Activated naive CD4-positive, alpha-beta T cell treated with anti-CD3 and anti-CD28 coated beads, Interleukin-2, amount 10 ng/mL, durations not matched to agents 7 days and 5 days (primary cell): ENCODE measurements around the gene ERP29.

Experiments used
- CTCF ChIA-PET: fragments of 350-600 bp; sonication (Branson Sonifier 250); formaldehyde crosslinking; loops from one replicate; lab custom pipeline; 2021; ENCODE audit warnings: antibody characterized with exemption; lab: Charles Lee
- DNase-seq: peaks from one replicate; pipeline ENCODE4 v3.0.0-alpha.2; 2020
- H3K27ac Mint-ChIP-seq: one replicate; pipeline ENCODE4 v1.8.0; 2021; ENCODE audit warnings: mild to moderate bottlenecking, moderate library complexity, mixed read lengths
- H3K27me3 Mint-ChIP-seq: one replicate; pipeline ENCODE4 v1.8.0; 2021; ENCODE audit warnings: mild to moderate bottlenecking, mixed read lengths
- H3K36me3 Mint-ChIP-seq: one replicate; pipeline ENCODE4 v1.8.0; 2021; ENCODE audit warnings: mixed read lengths
- H3K4me1 Mint-ChIP-seq: one replicate; pipeline ENCODE4 v1.8.0; 2021; ENCODE audit warnings: mixed read lengths
- H3K4me3 Mint-ChIP-seq: one replicate; pipeline ENCODE4 v1.8.0; 2021; ENCODE audit warnings: mild to moderate bottlenecking, moderate library complexity, mixed read lengths
- H3K9me3 Mint-ChIP-seq: one replicate; pipeline ENCODE4 v1.8.0; 2021; ENCODE audit warnings: mixed read lengths

ERP29 gene

DNA sequence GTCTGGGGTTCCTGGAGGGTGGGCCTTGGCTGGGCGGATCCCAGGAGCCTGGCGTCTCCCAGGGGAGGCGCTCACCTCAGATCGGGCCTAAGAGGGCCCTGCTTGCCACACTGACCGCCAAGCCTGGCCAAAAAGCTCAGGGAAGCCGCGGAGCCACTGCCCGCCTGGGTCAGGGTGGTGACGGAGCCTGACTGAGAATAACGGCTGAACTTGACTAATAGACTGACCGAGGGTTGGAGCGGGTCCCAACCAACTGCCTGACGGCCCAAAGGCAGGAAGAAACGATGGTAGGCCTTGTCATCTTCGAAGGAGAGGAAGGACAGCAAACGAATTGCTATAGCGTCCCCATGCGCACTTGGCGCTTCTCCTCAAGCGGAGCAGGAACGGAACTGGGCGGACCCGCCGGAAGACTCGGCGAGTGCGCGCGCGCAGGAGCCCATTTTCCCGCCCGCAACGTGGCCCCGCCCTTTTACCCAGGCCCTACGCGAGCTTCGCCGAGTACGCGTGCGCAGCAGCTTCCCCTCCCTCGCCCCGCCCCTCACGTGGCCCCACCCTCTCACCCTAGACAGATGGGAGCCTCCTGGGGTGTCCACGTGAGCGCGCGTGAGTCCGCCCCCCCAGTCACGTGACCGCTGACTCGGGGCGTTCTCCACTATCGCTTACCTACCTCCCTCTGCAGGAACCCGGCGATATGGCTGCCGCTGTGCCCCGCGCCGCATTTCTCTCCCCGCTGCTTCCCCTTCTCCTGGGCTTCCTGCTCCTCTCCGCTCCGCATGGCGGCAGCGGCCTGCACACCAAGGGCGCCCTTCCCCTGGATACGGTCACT is at the start of gene ERP29, which contains the start of gene TMEM116:
Gene ERP29 (plus strand): TSS at position 652 of the 826 bp plus-strand sequence. CDS start 40 bp downstream, at position 692.
Gene TMEM116 (minus strand): TSS at position 391 of the 826 bp plus-strand sequence. CDS start 7,895 bp downstream, outside the sequence.
- H3K9me3 Mint-ChIP-seq, result peaks cover 4% of the 10 kb centered on the region
- H3K27ac Mint-ChIP-seq, result peak within 1 kb of the TSS; percentile 92
- peaks cover 58% of the 10 kb centered on the region for H3K4me1 Mint-ChIP-seq
- H3K27me3 Mint-ChIP-seq, result no peaks in the 10 kb centered on the region
- peak; percentile 100 for DNase-seq
- peaks cover 51% of the 10 kb centered on the region for H3K36me3 Mint-ChIP-seq
- H3K4me3 Mint-ChIP-seq, result peak within 1 kb of the TSS; percentile 80
- CTCF ChIA-PET, result interaction anchor here (0.8 to 4.0 kb wide), 17 partner anchors 9 to 374 kb away, joined by 3 to 65 read pairs (median 6); no protein-coding TSS in a partner anchor

DNA sequence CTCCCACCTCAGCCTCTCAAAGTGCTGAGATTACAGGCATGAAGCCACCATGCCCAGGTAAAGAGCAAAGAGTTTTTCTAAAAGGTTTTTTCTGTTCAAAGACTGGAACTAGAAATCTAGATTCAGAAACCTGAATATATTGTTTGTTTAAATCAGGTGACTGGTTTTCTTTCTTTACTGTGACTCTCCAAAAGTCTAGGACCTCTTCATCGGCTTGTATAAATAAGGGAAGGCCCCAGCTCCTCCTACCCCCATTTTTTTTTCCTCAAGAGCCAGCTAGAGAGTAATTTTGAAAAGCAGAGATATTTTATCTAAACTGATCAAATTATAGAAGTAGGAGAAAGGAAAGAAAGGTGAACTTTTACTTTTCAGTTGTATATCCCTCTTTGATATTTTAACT is 48.3 kb upstream of the ERP29 start:
- H3K27ac Mint-ChIP-seq, result no peak overlapping the region
- H3K27me3 Mint-ChIP-seq, result no peaks in the 10 kb centered on the region
- H3K9me3 Mint-ChIP-seq, result peaks cover 30% of the 10 kb centered on the region
- CTCF ChIA-PET, result interaction anchor here (1.3 kb wide), 1 partner anchor 49 kb away, joined by 3 read pairs; no protein-coding TSS in a partner anchor
- no peak overlapping the region for H3K4me3 Mint-ChIP-seq
- peaks cover 53% of the 10 kb centered on the region for H3K36me3 Mint-ChIP-seq
- no peak for DNase-seq
- peaks cover 15% of the 10 kb centered on the region for H3K4me1 Mint-ChIP-seq

DNA sequence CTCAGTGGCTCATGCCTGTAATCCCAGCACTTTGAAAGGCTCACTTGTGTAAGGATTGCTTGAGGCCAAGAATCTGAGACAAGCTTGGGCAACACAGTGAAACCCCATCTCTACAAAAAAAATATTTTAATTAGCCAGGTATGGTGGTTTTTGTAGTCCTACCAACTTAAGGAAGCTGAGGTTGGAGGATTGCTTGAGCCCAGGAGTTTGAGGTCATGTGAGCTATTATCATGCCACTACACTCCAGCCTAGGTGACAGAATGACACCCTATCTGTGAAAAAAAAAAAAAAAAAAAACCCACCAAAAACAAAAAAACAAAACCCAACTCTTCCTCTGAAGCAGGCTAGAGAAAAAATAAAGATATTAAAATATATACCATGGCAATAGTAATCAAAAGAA is 41.4 kb upstream of the ERP29 start:
- Mint-ChIP-seq H3K36me3 (peaks cover 30% of the 10 kb centered on the region), H3K4me1 (peaks cover 13% of the 10 kb centered on the region), H3K9me3 (peaks cover 14% of the 10 kb centered on the region), H3K27ac (no peak overlapping the region), H3K27me3 (no peaks in the 10 kb centered on the region), H3K4me3 (no peak overlapping the region)
- CTCF ChIA-PET, result interaction anchor here (1.3 kb wide), 1 partner anchor 9 kb away, joined by 3 read pairs; no protein-coding TSS in a partner anchor
- DNase-seq, result no peak

DNA sequence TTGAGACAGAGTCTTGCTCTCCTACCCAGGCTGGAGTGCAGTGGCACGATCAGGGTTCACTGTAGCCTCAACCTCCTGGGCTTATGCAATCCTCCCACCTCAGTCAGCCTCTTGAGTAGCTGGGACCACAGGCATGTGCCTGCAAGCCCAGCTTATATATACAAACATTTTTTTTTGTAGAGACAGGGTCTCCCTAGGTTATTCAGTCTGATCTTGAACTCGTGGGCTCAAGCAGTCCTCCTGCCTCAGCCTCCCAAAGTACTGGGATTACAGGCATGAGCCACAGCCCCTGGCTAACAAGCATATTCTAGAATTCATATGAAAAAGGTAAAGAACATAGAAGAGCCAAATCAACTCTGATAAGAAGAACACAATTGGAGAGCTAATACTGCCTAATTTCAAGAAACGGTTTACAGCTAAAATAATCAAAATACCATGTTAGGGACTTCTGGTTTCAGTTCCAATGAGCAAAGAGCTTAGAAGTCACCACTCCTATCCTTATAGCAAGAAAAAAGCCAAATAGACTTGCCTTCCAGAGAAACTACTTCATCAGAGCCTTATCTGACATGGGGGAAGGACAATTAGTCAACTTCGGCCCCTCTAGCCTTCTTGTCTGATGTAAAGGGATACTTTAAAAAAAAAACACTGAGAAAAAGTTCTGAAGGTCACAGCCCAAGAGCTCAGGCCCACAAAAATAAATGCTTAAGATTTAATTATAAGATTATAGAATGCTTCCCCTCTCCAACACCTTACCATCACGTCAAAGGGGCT is 37.9 kb upstream of the ERP29 start:
- Mint-ChIP-seq H3K9me3 (peaks cover 8% of the 10 kb centered on the region), H3K27ac (no peak overlapping the region), H3K36me3 (peaks cover 31% of the 10 kb centered on the region), H3K27me3 (no peaks in the 10 kb centered on the region), H3K4me3 (no peak overlapping the region), H3K4me1 (peaks cover 14% of the 10 kb centered on the region)
- no peak for DNase-seq
- CTCF ChIA-PET, result no interaction called here

DNA sequence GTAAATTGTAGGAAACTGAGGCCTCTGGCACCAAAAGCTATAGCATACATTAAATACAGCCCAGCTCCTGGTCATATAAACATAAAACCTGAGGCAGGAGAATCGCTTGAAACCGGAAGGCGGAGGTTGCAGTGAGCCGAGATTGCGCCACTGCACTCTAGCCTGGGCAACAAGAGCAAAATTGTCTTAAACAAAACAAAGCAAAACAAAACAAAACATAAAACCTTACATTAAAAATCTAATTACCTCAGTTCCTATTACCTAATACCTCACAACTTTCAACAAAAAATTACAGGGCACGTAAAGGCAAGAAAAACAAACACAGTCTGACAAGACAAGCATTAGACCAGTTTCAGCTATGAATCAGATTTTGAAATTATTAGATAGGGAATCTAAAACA is 36.9 kb upstream of the ERP29 start:
- CTCF ChIA-PET, result interaction anchor here (1.3 kb wide), 1 partner anchor 38 kb away, joined by 5 read pairs; no protein-coding TSS in a partner anchor
- DNase-seq, result no peak
- Mint-ChIP-seq H3K27ac (no peak overlapping the region), H3K9me3 (peaks cover 2% of the 10 kb centered on the region), H3K27me3 (no peaks in the 10 kb centered on the region), H3K4me1 (peaks cover 14% of the 10 kb centered on the region), H3K36me3 (peaks cover 27% of the 10 kb centered on the region), H3K4me3 (no peak overlapping the region)

DNA sequence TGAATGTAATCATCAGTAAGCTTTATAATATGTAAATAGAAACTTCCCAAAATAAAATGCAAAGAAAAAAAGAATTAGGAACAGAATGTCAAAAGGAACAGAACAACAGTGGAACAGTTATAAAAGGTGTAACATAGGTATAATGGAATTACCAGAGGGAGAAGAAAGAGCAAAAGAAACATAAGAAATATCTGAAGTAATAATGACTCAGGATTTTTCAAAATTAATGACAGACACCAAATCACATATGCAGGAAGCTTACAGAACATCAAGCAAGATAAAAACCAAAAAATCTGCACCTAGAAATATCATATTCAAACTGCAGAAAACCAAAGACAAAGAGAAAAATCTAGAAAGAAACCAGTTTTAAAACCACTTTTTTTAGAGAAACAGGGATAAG is 36.4 kb upstream of the ERP29 start:
- H3K9me3 Mint-ChIP-seq, result no peaks in the 10 kb centered on the region
- peaks cover 29% of the 10 kb centered on the region for H3K36me3 Mint-ChIP-seq
- no peak overlapping the region for H3K27ac Mint-ChIP-seq
- CTCF ChIA-PET, result interaction anchor here (0.6 to 1.3 kb wide), 2 partner anchors 37 to 42 kb away, joined by 4 to 5 read pairs; no protein-coding TSS in a partner anchor
- H3K4me1 Mint-ChIP-seq, result peaks cover 14% of the 10 kb centered on the region
- H3K4me3 Mint-ChIP-seq, result no peak overlapping the region
- H3K27me3 Mint-ChIP-seq, result no peaks in the 10 kb centered on the region
- no peak for DNase-seq

DNA sequence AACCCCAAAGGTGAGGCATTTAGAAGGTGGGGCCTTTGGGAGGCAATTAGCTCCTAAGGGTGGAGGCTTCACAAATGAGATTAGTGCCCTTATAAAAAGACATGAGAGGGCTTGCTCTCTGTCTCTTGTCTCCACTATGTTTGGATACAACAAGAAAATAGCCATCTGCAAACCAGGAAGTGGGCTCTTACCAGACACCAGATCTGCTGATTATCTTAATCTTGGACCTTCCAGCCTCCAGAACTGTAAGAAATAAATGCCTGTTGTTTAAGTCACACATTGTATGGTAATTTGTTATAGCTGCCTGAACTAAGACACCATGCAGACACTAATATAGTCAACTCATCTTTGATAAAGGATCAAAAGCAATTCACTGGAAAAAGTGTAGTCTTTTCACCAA is 34.7 kb upstream of the ERP29 start:
- Mint-ChIP-seq H3K9me3 (no peaks in the 10 kb centered on the region), H3K27ac (no peak overlapping the region), H3K4me3 (no peak overlapping the region), H3K27me3 (no peaks in the 10 kb centered on the region), H3K36me3 (peaks cover 21% of the 10 kb centered on the region), H3K4me1 (peaks cover 14% of the 10 kb centered on the region)
- no peak for DNase-seq
- CTCF ChIA-PET, result no interaction called here

DNA sequence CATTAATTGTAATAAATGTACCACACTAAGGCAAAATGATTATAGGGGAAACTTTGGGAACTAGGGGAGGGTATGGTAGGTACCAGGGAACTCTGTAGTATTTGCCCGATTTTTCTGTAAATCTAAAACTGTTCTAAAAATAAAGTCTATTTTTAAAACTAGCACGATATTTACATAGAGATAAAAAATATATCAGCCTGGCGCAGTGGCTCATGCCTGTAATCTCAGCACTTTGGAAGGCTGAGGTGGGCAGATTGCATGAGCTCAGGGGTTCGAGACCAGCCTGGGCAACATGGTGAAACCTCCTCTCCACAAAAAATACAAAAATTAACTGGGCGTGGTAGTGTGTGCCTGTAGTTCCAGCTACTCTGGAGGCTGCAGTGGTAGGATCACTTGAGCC is 32.6 kb upstream of the ERP29 start:
- Mint-ChIP-seq H3K4me1 (peaks cover 14% of the 10 kb centered on the region), H3K27ac (no peak overlapping the region), H3K27me3 (no peaks in the 10 kb centered on the region), H3K36me3 (peaks cover 27% of the 10 kb centered on the region), H3K9me3 (no peaks in the 10 kb centered on the region), H3K4me3 (no peak overlapping the region)
- CTCF ChIA-PET, result interaction anchor here (1.2 kb wide), 3 partner anchors 8 to 421 kb away, joined by 3 to 5 read pairs (median 3); no protein-coding TSS in a partner anchor
- DNase-seq, result no peak

DNA sequence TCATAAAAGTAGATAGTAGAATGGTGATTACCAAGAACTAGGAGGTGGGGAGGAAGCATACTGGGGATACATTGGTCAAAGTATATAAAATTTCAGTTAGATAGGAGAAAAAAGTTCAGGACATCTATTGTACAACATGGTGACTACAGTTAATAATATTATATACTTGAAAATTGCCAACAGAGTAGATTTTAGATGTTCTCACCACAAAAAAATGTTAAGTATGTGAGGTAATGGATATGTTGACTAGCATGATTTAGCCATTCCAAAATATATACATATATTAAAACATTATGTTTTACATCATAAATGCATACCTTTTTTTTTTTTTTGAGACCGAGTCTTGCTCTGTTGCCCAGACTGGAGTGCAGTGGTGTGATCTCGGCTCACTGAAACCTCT is 31.2 kb upstream of the ERP29 start:
- no peak for DNase-seq
- Mint-ChIP-seq H3K4me1 (peaks cover 10% of the 10 kb centered on the region), H3K4me3 (no peak overlapping the region), H3K36me3 (peaks cover 29% of the 10 kb centered on the region), H3K9me3 (no peaks in the 10 kb centered on the region), H3K27me3 (no peaks in the 10 kb centered on the region), H3K27ac (no peak overlapping the region)
- CTCF ChIA-PET, result no interaction called here

DNA sequence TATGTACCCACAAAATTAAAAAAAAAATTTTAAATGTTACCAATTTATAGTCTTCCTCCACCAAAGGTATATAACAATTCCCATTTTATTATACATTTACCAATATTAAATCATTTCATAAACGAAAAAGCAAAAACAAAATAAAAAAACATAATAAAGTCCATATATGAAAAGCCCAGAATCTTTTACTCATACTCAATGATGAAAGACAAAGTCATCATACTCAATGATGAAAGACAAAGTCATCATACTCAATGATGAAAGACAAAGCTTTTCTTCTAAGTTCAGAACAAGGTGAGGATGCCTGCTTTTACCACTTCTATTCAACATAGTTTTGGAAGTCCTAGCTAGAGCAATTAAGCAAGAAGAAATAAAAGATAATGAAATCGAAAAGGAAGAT is 28.4 kb upstream of the ERP29 start:
- peaks cover 11% of the 10 kb centered on the region for H3K4me1 Mint-ChIP-seq
- H3K36me3 Mint-ChIP-seq, result peaks cover 33% of the 10 kb centered on the region
- no peak overlapping the region for H3K27ac Mint-ChIP-seq

DNA sequence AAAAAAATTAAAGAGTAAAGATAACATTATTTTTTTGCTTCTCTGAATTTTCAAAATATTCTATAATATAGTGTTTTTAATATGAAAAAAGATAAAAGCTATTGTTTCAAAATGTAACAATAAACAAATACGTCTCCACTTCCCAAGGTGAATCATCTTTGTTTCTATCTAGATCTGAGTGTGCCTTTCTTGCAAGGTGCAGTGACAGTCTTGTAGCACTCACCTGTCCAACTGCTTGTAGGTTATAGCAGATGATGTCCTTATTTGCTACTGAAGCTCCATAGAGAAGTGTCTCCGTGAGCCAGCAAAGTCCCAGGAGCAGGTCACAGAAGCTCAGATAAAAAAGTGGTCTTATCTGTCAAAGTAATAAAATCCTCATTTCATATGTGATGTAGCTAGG is 21.7 kb upstream of the ERP29 start:
- no peaks in the 10 kb centered on the region for H3K27me3 Mint-ChIP-seq
- peak overlapping the region; percentile 1 for H3K4me3 Mint-ChIP-seq
- H3K9me3 Mint-ChIP-seq, result no peaks in the 10 kb centered on the region
- peak overlapping the region; percentile 94 for H3K27ac Mint-ChIP-seq
- peaks cover 28% of the 10 kb centered on the region for H3K36me3 Mint-ChIP-seq
- CTCF ChIA-PET, result interaction anchor here (0.6 to 1.7 kb wide), 2 partner anchors 10 to 22 kb away, joined by 3 read pairs; partner anchors contain the start of genes ERP29 and TMEM116
- DNase-seq, result no peak
- peaks cover 62% of the 10 kb centered on the region for H3K4me1 Mint-ChIP-seq

More for the DNA sequence above, 28.4 kb upstream of the ERP29 start:
- Mint-ChIP-seq H3K9me3 (no peaks in the 10 kb centered on the region), H3K4me3 (no peak overlapping the region), H3K27me3 (no peaks in the 10 kb centered on the region)
- DNase-seq, result no peak
- CTCF ChIA-PET, result no interaction called here

DNA sequence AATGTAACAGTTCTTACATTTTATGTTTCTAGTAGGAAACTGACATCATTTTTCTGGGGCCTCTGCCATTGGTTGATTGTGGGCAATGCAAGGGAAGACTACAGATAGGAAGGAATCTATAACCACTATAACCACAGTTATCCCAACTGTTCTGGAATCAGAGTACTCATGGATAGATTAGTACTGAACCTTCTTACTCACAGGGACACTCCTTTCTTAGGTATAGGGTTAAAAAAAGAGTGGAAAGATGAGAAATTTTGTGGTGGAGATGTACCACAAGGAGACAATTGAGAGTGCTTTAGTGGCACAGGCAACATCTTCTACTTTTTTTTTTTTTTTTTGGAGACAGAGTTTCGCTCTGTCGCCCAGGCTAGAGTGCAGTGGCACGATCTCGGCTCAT is 21.3 kb upstream of the ERP29 start:
- Mint-ChIP-seq H3K27ac (peak overlapping the region; percentile 94), H3K4me3 (peak overlapping the region; percentile 1), H3K27me3 (no peaks in the 10 kb centered on the region), H3K9me3 (no peaks in the 10 kb centered on the region), H3K36me3 (peaks cover 30% of the 10 kb centered on the region), H3K4me1 (peaks cover 66% of the 10 kb centered on the region)
- DNase-seq, result no peak
- CTCF ChIA-PET, result interaction anchor here (1.6 to 1.7 kb wide), 2 partner anchors 21 to 395 kb away, joined by 3 read pairs; partner anchors contain the start of genes ERP29 and TMEM116

DNA sequence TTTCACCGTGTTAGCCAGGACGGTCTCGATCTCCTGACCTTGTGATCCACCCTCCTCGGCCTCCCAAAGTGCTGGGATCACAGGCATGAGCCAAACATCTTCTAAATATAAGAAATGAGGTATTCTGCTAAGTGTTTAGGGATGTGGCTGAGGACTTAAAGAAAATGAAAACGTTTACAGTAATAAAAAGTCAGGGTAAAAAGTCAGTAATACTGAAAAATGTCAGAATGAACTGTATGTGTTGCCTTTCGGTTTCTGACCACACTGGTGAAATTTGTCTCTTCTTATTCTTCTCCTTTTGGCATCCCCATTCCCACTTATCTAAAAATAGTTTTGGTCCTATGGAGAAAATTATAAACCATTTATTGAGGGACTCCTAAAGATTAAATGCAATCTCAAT is 20.8 kb upstream of the ERP29 start:
- Mint-ChIP-seq H3K27me3 (no peaks in the 10 kb centered on the region), H3K27ac (peak overlapping the region; percentile 94), H3K4me1 (peaks cover 70% of the 10 kb centered on the region), H3K4me3 (peak overlapping the region; percentile 16), H3K36me3 (peaks cover 31% of the 10 kb centered on the region), H3K9me3 (no peaks in the 10 kb centered on the region)
- DNase-seq, result no peak
- CTCF ChIA-PET, result interaction anchor here (1.6 to 3.9 kb wide), 2 partner anchors 21 to 394 kb away, joined by 3 to 23 read pairs; partner anchors contain the start of genes ERP29 and TMEM116
